NB4 (cell line): ENCODE results near the gene SUPT20H.

ENCODE experiments used
- MYC ChIP-seq: IDR thresholded peaks from 2 replicates; pipeline ENCODE4 v1.6.1; 2011; ENCODE audit warnings: low read depth, low read length
- POLR2A ChIP-seq: IDR thresholded peaks from 2 replicates; pipeline ENCODE4 v1.6.1; 2011; ENCODE audit warnings: mild to moderate bottlenecking; ENCODE audit not compliant: insufficient read length; ENCODE audit errors: extremely low read depth
- TF ChIP-seq, protein P1 (sequence below): IDR thresholded peaks from one replicate; pipeline ENCODE4 v1.5.1; 2012; ENCODE audit warnings: low read depth, low read length
- TF ChIP-seq, protein P2 (sequence below): IDR thresholded peaks from 2 replicates; pipeline ENCODE4 v1.6.1; 2011; ENCODE audit warnings: low read depth, low read length

DNA sequence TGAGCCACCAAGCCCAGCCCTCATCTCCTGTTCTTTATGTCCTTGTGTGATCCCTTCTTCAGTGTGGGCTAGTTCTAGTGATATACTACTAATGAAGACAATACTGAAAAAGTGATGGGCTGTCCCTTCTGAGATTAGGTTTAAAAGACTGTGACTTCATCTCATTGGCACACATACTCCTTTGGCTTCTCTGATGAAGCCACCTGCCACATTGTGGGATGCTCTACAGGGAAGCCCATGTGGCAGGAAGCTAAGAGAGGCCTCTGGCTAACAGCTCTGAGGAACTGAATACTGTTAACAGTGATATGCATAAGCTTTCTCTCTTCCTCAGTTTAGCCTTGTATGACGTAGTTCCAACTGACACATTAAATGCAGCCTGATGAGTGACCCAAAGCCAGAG lies 32.3 kb upstream of the SUPT20H start:
- TF ChIP-seq, protein P1, sequence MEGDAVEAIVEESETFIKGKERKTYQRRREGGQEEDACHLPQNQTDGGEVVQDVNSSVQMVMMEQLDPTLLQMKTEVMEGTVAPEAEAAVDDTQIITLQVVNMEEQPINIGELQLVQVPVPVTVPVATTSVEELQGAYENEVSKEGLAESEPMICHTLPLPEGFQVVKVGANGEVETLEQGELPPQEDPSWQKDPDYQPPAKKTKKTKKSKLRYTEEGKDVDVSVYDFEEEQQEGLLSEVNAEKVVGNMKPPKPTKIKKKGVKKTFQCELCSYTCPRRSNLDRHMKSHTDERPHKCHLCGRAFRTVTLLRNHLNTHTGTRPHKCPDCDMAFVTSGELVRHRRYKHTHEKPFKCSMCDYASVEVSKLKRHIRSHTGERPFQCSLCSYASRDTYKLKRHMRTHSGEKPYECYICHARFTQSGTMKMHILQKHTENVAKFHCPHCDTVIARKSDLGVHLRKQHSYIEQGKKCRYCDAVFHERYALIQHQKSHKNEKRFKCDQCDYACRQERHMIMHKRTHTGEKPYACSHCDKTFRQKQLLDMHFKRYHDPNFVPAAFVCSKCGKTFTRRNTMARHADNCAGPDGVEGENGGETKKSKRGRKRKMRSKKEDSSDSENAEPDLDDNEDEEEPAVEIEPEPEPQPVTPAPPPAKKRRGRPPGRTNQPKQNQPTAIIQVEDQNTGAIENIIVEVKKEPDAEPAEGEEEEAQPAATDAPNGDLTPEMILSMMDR, result no peak
- TF ChIP-seq POLR2A, result no peak
- TF ChIP-seq, protein P2, sequence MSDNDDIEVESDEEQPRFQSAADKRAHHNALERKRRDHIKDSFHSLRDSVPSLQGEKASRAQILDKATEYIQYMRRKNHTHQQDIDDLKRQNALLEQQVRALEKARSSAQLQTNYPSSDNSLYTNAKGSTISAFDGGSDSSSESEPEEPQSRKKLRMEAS, result no peak
- no peak for TF ChIP-seq MYC
